Measurements from ENCODE around the gene PRSS57. TPM values are rescaled to one million over a fixed set of nuclear protein-coding genes. Genes with fewer than 3 reads are reported as not detected.
A peak's percentile ranks its signal among the peaks of the same experiment; 100 is the strongest.

PRSS57 gene
- total and polyA plus RNA-seq, 12 donors = 0.13 to 0.51 (median 0.22) TPM; not detected in 9

GRCh38 chr19:644789-645188 lies 50.5 kb downstream of the PRSS57 start:
- Histone ChIP-seq H3K4me1 (replicated peaks in 1 of 2) (no peaks in the 10 kb centered on the region), H3K27ac (no peak overlapping the region), H3K4me3 (no peak overlapping the region), H3K9me3 (replicated peaks in 1 of 3) (no peaks in the 10 kb centered on the region), H3K36me3 (replicated peaks in 1 of 2) (peaks cover 0 to 35% of the 10 kb centered on the region in 2 donors), H3K27me3 (no peaks in the 10 kb centered on the region)
- TF ChIP-seq POLR2A (IDR thresholded peaks at IDR 0.05) (no peak), CTCF (IDR thresholded peaks at IDR 0.05) (no peak)
- DNase-seq = no peak
- intact Hi-C loops (cut with DNase I) = no loop called here
- WGBS, 4 donors = 80 to 92% (median 85%) methylated on average over 1 to 14 of the region's 14 CpGs

DNA sequence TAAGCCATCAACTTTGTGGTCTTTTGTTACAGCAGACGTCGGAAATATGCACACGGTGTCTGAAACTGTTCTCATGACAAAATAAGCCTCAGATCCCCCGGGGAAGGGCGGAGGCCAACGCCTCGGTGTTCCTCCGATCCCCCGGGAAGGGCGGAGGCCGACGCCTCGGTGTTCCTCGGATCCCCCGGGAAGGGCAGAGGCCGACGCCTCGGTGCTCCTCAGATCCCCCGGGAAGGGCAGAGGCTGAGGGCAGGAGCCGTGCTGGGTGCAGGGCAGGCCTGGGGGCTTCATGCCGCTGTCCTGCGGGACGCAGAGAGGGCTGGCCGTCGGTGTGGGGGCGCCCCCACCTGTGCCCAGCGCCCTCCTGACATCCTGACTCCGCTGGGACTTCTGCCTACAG lies 50.9 kb downstream of the PRSS57 start:
- H3K4me3 ChIP-seq = no peak overlapping the region
- H3K4me1 ChIP-seq (replicated peaks in 1 of 2) = peaks cover under 1 to 1% of the 10 kb centered on the region in 2 donors
- no peak overlapping the region for H3K27ac ChIP-seq
- H3K9me3 ChIP-seq (replicated peaks in 1 of 3) = no peaks in the 10 kb centered on the region
- H3K27me3 ChIP-seq = no peaks in the 10 kb centered on the region
- no peak for TF ChIP-seq POLR2A (IDR thresholded peaks at IDR 0.05)
- no peak for TF ChIP-seq CTCF (IDR thresholded peaks at IDR 0.05)
- no peak for DNase-seq
- 79 to 100% (median 89%) methylated on average over 1 to 28 of the region's 28 CpGs for WGBS, 4 donors
- intact Hi-C loops (cut with DNase I) = no loop called here
- peaks cover 0 to 32% of the 10 kb centered on the region in 2 donors for H3K36me3 ChIP-seq (replicated peaks in 1 of 2)

GRCh38 chr19:643736-644135 lies 51.5 kb downstream of the PRSS57 start:
- TF ChIP-seq CTCF (IDR thresholded peaks at IDR 0.05) (no peak), POLR2A (IDR thresholded peaks at IDR 0.05) (no peak)
- H3K4me3 ChIP-seq = no peak overlapping the region
- no peak overlapping the region for H3K27ac ChIP-seq
- WGBS, 4 donors = 85 to 90% (median 87%) methylated on average over 18 to 24 of the region's 24 CpGs
- no peaks in the 10 kb centered on the region for H3K9me3 ChIP-seq (replicated peaks in 1 of 3)
- intact Hi-C loops (cut with DNase I) = no loop called here
- peaks cover 5 to 7% of the 10 kb centered on the region in 2 donors for H3K4me1 ChIP-seq (replicated peaks in 1 of 2)
- DNase-seq = no peak
- peaks cover 0 to 26% of the 10 kb centered on the region in 2 donors for H3K36me3 ChIP-seq (replicated peaks in 1 of 2)
- no peaks in the 10 kb centered on the region for H3K27me3 ChIP-seq

DNA sequence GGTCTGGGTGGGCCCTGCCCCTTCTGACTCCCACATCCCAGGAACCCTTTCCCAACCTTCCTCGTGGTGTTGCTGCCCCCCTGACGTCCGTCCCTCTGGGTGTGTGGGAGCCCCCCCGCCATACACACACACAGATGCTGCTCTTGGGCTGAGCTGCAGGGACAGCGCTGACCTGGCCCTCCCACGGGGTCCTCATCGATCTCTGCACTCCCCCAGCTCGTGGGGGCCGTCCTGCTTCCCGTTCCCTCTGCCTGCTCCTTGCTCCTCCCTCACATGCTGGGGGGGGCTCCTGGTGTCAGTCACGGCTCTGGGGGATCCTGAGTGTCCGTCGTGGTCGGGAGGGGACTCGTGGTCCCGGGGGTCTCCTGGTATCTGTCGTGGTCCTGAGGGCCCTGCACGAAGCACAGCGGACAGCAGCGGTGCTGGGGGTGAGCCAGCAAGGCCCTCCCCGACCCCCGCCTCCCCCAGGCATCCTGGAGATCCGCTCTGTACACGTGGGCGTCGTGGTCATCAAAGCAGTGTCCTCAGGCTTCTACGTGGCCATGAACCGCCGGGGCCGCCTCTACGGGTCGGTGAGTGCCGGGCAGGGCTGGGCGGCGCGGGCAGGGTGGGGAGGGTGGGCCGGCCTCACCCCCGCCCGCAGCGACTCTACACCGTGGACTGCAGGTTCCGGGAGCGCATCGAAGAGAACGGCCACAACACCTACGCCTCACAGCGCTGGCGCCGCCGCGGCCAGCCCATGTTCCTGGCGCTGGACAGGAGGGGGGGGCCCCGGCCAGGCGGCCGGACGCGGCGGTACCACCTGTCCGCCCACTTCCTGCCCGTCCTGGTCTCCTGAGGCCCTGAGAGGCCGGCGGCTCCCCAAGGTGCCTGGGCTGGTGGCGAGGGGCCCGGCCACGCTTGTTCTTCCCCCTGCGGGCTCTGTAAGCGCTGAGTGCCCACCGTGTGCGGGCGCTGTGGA lies 52.2 kb downstream of the PRSS57 start:
- Histone ChIP-seq H3K36me3 (replicated peaks in 1 of 2) (peaks cover 0 to 19% of the 10 kb centered on the region in 2 donors), H3K4me1 (replicated peaks in 1 of 2) (peaks cover 5 to 7% of the 10 kb centered on the region in 2 donors), H3K27ac (no peak overlapping the region), H3K27me3 (no peaks in the 10 kb centered on the region), H3K4me3 (no peak overlapping the region), H3K9me3 (replicated peaks in 1 of 3) (no peaks in the 10 kb centered on the region)
- intact Hi-C loops (cut with DNase I) = no loop called here
- TF ChIP-seq POLR2A (IDR thresholded peaks at IDR 0.05) (no peak), CTCF (IDR thresholded peaks at IDR 0.05) (no peak)
- peak in 1 of 7 donors; percentile 52 for DNase-seq
- 58 to 79% (median 78%) methylated on average over 18 to 69 of the region's 70 CpGs for WGBS, 4 donors
